NCI-H1694 treated with DMSO at 0.1 percent for 48 hours (cell line): ENCODE data around the gene ARPC5.
"Not testable (repeated sequence)": the region's sequence is repeated elsewhere in the genome, so short reads cannot be mapped to it uniquely, and the experiment has no call there.

ENCODE experiments used
- DNase-seq: peaks from one replicate; lab custom pipeline; 2025; lab: John Stamatoyannopoulos, UW

The ARPC5 gene

GRCh38 chr1:183635606-183636333 is at the start of gene ARPC5:
Gene ARPC5 (minus strand): TSS chr1:183635783. CDS start chr1:183635659, 124 bp downstream.
- peak; percentile 97 for DNase-seq

GRCh38 chr1:183685112-183685713 is 49.6 kb upstream of the ARPC5 start:
- DNase-seq: peak; percentile 76

GRCh38 chr1:183679363-183679762 is 43.8 kb upstream of the ARPC5 start:
- DNase-seq: not testable (repeated sequence)

- no peak for DNase-seq
Observed at GRCh38 chr1:183678819-183679218, 43.2 kb upstream of the ARPC5 start.

- DNase-seq: no peak
Observed at GRCh38 chr1:183676586-183677189, 41.1 kb upstream of the ARPC5 start.

- DNase-seq: no peak
Observed at GRCh38 chr1:183675883-183676585, 40.5 kb upstream of the ARPC5 start.

GRCh38 chr1:183675381-183675780 is 39.8 kb upstream of the ARPC5 start:
- no peak for DNase-seq

- no peak for DNase-seq
Observed at GRCh38 chr1:183674886-183675285, 39.3 kb upstream of the ARPC5 start.

- no peak for DNase-seq
Observed at GRCh38 chr1:183674339-183674738, 38.8 kb upstream of the ARPC5 start.

GRCh38 chr1:183673605-183674323 is 38.2 kb upstream of the ARPC5 start:
- DNase-seq: no peak

- DNase-seq: no peak
Observed at GRCh38 chr1:183670169-183670568, 34.6 kb upstream of the ARPC5 start.

GRCh38 chr1:183656355-183656754 is 20.8 kb upstream of the ARPC5 start:
- DNase-seq: no peak

GRCh38 chr1:183655562-183656075 is 20.0 kb upstream of the ARPC5 start:
- peak; percentile 92 for DNase-seq

GRCh38 chr1:183654706-183655105 is 19.1 kb upstream of the ARPC5 start:
- no peak for DNase-seq

- DNase-seq: no peak
Observed at GRCh38 chr1:183653876-183654451, 18.4 kb upstream of the ARPC5 start.

- DNase-seq: no peak
Observed at GRCh38 chr1:183653462-183653794, 17.8 kb upstream of the ARPC5 start.

GRCh38 chr1:183652547-183653461 is 17.2 kb upstream of the ARPC5 start, which contains the start of gene APOBEC4:
Gene APOBEC4 (minus strand): TSS chr1:183653316. CDS start chr1:183648781, 4,535 bp downstream.
- DNase-seq: peak; percentile 98

- DNase-seq: no peak
Observed at GRCh38 chr1:183652107-183652506, 16.5 kb upstream of the ARPC5 start.

GRCh38 chr1:183651612-183652011 is 16.0 kb upstream of the ARPC5 start:
- DNase-seq: no peak

- DNase-seq: no peak
Observed at GRCh38 chr1:183648042-183648441, 12.5 kb upstream of the ARPC5 start.
